ENCODE data around the gene TARS2. TPM values are rescaled to one million over a fixed set of nuclear protein-coding genes. Genes with fewer than 3 reads are reported as not detected.

TARS2 gene
- total and polyA plus RNA-seq, 10 of the 15 experiments (the other 5 are each of a cell fraction or from before 2014, with no cell fraction given): 11.0 to 51.8 (median 45.2) TPM

- TF ChIP-seq, protein P1, sequence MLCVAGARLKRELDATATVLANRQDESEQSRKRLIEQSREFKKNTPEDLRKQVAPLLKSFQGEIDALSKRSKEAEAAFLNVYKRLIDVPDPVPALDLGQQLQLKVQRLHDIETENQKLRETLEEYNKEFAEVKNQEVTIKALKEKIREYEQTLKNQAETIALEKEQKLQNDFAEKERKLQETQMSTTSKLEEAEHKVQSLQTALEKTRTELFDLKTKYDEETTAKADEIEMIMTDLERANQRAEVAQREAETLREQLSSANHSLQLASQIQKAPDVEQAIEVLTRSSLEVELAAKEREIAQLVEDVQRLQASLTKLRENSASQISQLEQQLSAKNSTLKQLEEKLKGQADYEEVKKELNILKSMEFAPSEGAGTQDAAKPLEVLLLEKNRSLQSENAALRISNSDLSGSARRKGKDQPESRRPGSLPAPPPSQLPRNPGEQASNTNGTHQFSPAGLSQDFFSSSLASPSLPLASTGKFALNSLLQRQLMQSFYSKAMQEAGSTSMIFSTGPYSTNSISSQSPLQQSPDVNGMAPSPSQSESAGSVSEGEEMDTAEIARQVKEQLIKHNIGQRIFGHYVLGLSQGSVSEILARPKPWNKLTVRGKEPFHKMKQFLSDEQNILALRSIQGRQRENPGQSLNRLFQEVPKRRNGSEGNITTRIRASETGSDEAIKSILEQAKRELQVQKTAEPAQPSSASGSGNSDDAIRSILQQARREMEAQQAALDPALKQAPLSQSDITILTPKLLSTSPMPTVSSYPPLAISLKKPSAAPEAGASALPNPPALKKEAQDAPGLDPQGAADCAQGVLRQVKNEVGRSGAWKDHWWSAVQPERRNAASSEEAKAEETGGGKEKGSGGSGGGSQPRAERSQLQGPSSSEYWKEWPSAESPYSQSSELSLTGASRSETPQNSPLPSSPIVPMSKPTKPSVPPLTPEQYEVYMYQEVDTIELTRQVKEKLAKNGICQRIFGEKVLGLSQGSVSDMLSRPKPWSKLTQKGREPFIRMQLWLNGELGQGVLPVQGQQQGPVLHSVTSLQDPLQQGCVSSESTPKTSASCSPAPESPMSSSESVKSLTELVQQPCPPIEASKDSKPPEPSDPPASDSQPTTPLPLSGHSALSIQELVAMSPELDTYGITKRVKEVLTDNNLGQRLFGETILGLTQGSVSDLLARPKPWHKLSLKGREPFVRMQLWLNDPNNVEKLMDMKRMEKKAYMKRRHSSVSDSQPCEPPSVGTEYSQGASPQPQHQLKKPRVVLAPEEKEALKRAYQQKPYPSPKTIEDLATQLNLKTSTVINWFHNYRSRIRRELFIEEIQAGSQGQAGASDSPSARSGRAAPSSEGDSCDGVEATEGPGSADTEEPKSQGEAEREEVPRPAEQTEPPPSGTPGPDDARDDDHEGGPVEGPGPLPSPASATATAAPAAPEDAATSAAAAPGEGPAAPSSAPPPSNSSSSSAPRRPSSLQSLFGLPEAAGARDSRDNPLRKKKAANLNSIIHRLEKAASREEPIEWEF (IDR thresholded peaks at IDR 0.05; ENCODE audit: insufficient replicate concordance, low read depth, low read length): no peak
- TF ChIP-seq FOS (IDR thresholded peaks at IDR 0.05; ENCODE audit: borderline replicate concordance, extremely low read depth, insufficient read length): no peak
- no peak for TF ChIP-seq NFYB (IDR thresholded peaks at IDR 0.05; ENCODE audit: insufficient read depth, low read depth, low read length)
- no peak for TF ChIP-seq STAT3 (IDR thresholded peaks at IDR 0.05; ENCODE audit: low read depth, low read length)
- no peak for TF ChIP-seq ZSCAN29 (IDR thresholded peaks at IDR 0.05)
- TF ChIP-seq PAX5 (IDR thresholded peaks at IDR 0.05; ENCODE audit: borderline replicate concordance, low read depth, low read length): no peak
- TF ChIP-seq ZBED1 (IDR thresholded peaks at IDR 0.05; ENCODE audit: borderline replicate concordance): no peak
- no peak for TF ChIP-seq EP300 (IDR thresholded peaks at IDR 0.05; ENCODE audit: borderline replicate concordance in 1 of 2, control insufficient read depth in 1 of 2, low read depth in 2 of 2, low read length in 2 of 2)
- TF ChIP-seq TCF3 (IDR thresholded peaks at IDR 0.05; ENCODE audit: borderline replicate concordance, insufficient read depth, low read depth, low read length): no peak
- TF ChIP-seq GATAD2B (conservative IDR thresholded peaks at IDR 0.05; ENCODE audit: low read depth): no peak
- TF ChIP-seq, protein P2, sequence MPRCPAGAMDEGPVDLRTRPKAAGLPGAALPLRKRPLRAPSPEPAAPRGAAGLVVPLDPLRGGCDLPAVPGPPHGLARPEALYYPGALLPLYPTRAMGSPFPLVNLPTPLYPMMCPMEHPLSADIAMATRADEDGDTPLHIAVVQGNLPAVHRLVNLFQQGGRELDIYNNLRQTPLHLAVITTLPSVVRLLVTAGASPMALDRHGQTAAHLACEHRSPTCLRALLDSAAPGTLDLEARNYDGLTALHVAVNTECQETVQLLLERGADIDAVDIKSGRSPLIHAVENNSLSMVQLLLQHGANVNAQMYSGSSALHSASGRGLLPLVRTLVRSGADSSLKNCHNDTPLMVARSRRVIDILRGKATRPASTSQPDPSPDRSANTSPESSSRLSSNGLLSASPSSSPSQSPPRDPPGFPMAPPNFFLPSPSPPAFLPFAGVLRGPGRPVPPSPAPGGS (IDR thresholded peaks at IDR 0.05; ENCODE audit: borderline replicate concordance, insufficient read depth, low read depth, low read length, poor library complexity, severe bottlenecking): no peak
- no peak for TF ChIP-seq STAT1 (conservative IDR thresholded peaks at IDR 0.05)
- no peak for TF ChIP-seq YBX1 (IDR thresholded peaks at IDR 0.05)
These were observed 48.5 kb downstream of the TARS2 start (continued) for GRCh38 chr1:150535511-150536287.

All from GM12878 (cell line).